WTC11 (cell line): ENCODE data around the gene UNC5A.

Experiments
- RELA ChIP-seq: sonication (generic); formaldehyde crosslinking; IDR thresholded peaks from 2 replicates; pipeline ENCODE4 v1.8.1; 2022; ENCODE audit warnings: missing genetic modification reagents, mild to moderate bottlenecking, borderline replicate concordance
- ZNF263 ChIP-seq: sonication (generic); formaldehyde crosslinking; IDR thresholded peaks from 2 replicates; pipeline ENCODE4 v1.8.1; 2022; ENCODE audit warnings: low read depth, mild to moderate bottlenecking, moderate library complexity, missing genetic modification reagents

DNA sequence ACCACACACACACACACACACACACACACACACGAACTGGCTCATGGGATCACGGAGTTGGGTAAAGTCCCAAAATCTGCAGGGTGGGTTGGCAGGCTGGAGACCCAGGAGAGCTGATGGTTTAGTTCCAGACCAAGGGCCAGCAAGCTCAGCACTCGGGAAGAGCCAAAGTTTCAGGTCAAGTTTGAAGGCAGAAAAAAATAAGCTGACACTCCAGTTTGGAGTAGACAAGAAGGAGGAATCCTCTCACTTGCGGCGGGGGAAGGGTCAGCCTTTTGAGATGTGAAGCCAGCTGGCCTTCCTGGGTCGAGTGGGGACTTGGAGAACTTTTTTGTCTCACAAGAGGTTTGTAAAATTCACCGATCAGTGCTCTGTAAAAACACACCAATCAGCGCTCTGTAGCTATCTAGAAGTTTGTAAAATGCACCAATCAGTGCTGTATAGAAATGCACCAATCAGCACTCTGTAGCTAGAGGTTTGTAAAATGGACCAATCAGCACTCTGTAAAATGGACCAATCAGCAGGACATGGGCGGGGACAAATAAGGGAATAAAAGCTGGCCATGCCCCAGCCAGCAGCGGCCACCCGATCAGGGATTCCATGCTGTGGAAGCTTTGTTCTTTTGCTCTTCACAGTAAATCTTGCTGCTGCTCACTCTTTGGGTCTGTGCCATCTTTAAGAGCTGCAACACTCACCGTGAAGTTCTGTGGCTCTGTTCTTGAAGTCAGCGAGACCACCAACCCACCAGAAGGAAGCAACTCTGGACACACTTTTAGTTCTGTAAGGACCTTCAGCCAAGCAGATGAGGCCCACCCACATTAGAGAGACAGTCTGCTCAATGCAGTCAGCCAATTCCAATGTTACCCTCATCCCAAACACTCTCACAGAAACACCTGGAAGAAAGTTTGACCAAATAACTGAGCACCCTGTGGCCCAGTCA is 37.8 kb upstream of the UNC5A start:
- TF ChIP-seq RELA (CRISPR knock-in tag) (no peak), ZNF263 (CRISPR knock-in tag) (no peak)
